Endothelial cell of umbilical vein (primary cell): Measurements from ENCODE around the gene GON7. TPM values are rescaled to one million over a fixed set of nuclear protein-coding genes. Genes with fewer than 3 reads are reported as not detected.

Experiments
- BruUV-seq: library from RNA; stranded (reverse); fragments of 400-500 nt; replicated peaks from 2 replicates; lab custom pipeline; 2021; lab: Mats Ljungman, UMichigan
- CTCF ChIA-PET: fragments of 300-600, 350-600 bp; sonication (Branson Sonifier 250); formaldehyde crosslinking; loops from one replicate; lab custom pipeline; 2021; ENCODE audit warnings: antibody characterized with exemption, inconsistent platforms; lab: Charles Lee
- POLR2A ChIA-PET: fragments of 300-600, 350-600 bp; sonication (Branson Sonifier 250); formaldehyde crosslinking; loops from one replicate; lab custom pipeline; 2021; ENCODE audit warnings: antibody characterized with exemption, inconsistent platforms; lab: Charles Lee
- DNase-seq: peaks from one replicate; pipeline ENCODE4 v3.0.0-alpha.2; 2011; ENCODE audit warnings: low read depth, low spot score
- FAIRE-seq: peaks from 2 replicates; lab custom pipeline; 2011; peaks lifted over from hg19 to GRCh38; lab: Jason Lieb, UNC
- H2AFZ ChIP-seq: 2 replicates; pipeline ENCODE4 v1.6.0; 2012; ENCODE audit warnings: low read depth, low read length, control low read depth, inconsistent platforms
- H3K27ac ChIP-seq: 2 replicates; pipeline ENCODE4 v1.5.1; 2011; ENCODE audit warnings: low read depth, mild to moderate bottlenecking, control low read depth, low read length, moderate library complexity; ENCODE audit not compliant: insufficient read depth
- H3K27me3 ChIP-seq, 2 experiments: 2 replicates each; pipeline versions ENCODE4 v1.6.0 to v1.6.1; 2011; ENCODE audit warnings: low read length in 2 of 2, mixed read lengths in 1 of 2; ENCODE audit not compliant: control insufficient read depth in 2 of 2, insufficient read depth in 2 of 2
- H3K36me3 ChIP-seq, 2 experiments: 2 replicates in 1 of 2; 3 replicates in 1 of 2; pipeline ENCODE4 v1.5.1; 2011; ENCODE audit warnings: low read length in 2 of 2, mild to moderate bottlenecking in 1 of 2, moderate library complexity in 1 of 2; ENCODE audit not compliant: control insufficient read depth in 2 of 2, insufficient read depth in 2 of 2; ENCODE audit errors: extremely low read depth in 1 of 2
- H3K4me1 ChIP-seq: 3 replicates; pipeline ENCODE4 v1.5.1; 2011; ENCODE audit warnings: mild to moderate bottlenecking, low read length; ENCODE audit not compliant: control insufficient read depth, insufficient read depth; ENCODE audit errors: extremely low read depth
- H3K4me2 ChIP-seq: 2 replicates; pipeline ENCODE4 v1.6.1; 2011; ENCODE audit warnings: low read length, control low read depth, mixed read lengths; ENCODE audit not compliant: insufficient read depth
- H3K4me3 ChIP-seq, 3 experiments: fragments of 200-600 bp in 1 of 3; sonication (generic), shearing (Covaris generic) in 1 of 3; replicated peaks in 1 of 3; 2 replicates each; pipeline ENCODE4 v1.5.1; 2011 to 2016; ENCODE audit warnings: control low read depth in 3 of 3, low read length in 3 of 3, mild to moderate bottlenecking in 2 of 3, inconsistent platforms in 1 of 3, low read depth in 1 of 3, moderate library complexity in 1 of 3; ENCODE audit not compliant: insufficient read depth in 1 of 3
- H3K79me2 ChIP-seq: 2 replicates; pipeline ENCODE4 v1.6.0; 2012; ENCODE audit warnings: low read length, inconsistent platforms; ENCODE audit not compliant: control insufficient read depth, insufficient read depth
- H3K9ac ChIP-seq: replicated peaks from 2 replicates; pipeline ENCODE3; 2011; ENCODE audit warnings: low read length, control low read depth; ENCODE audit not compliant: insufficient read depth; ENCODE audit errors: extremely low read depth
- H3K9me1 ChIP-seq: replicated peaks from 3 replicates; pipeline ENCODE4 v1.6.0; 2011; ENCODE audit warnings: mild to moderate bottlenecking, low read length; ENCODE audit not compliant: control insufficient read depth, insufficient read depth; ENCODE audit errors: extremely low read depth
- H3K9me3 ChIP-seq: replicated peaks from 2 replicates; pipeline ENCODE4 v1.5.1; 2012; ENCODE audit warnings: low read length, inconsistent platforms; ENCODE audit not compliant: control insufficient read depth, insufficient read depth
- H4K20me1 ChIP-seq: replicated peaks from 2 replicates; pipeline ENCODE3; 2011; ENCODE audit warnings: mild to moderate bottlenecking, low read length; ENCODE audit not compliant: control insufficient read depth, insufficient read depth; ENCODE audit errors: extremely low read depth
- CTCF ChIP-seq, 2 donors: IDR thresholded peaks; 1 replicate in 1 of 2; 2 replicates in 1 of 2; pipeline ENCODE4 v1.5.1; 2011; ENCODE audit warnings: low read length in 2 of 2, mild to moderate bottlenecking in 2 of 2, moderate library complexity in 2 of 2, control low read depth in 1 of 2, inconsistent platforms in 1 of 2, low read depth in 1 of 2; ENCODE audit not compliant: insufficient read depth in 1 of 2; ENCODE audit errors: extremely low read depth in 1 of 2
- FOS ChIP-seq: IDR thresholded peaks from 2 replicates; pipeline ENCODE4 v1.6.1; 2011; ENCODE audit warnings: mild to moderate bottlenecking, low read length, moderate library complexity, borderline replicate concordance; ENCODE audit not compliant: insufficient read depth
- GATA2 ChIP-seq: IDR thresholded peaks from 2 replicates; pipeline ENCODE4 v1.7.0; 2011; ENCODE audit warnings: low read depth, mild to moderate bottlenecking, moderate library complexity, mixed read lengths, low read length; ENCODE audit not compliant: insufficient read length, insufficient read depth
- JUN ChIP-seq: IDR thresholded peaks from 2 replicates; pipeline ENCODE4 v1.6.1; 2011; ENCODE audit warnings: borderline replicate concordance, low read depth; ENCODE audit not compliant: insufficient read length, insufficient read depth
- MAX ChIP-seq: IDR thresholded peaks from 2 replicates; pipeline ENCODE4 v1.6.1; 2011; ENCODE audit not compliant: insufficient read depth, insufficient read length
- POLR2AphosphoS5 ChIP-seq: IDR thresholded peaks from 2 replicates; pipeline ENCODE4 v1.6.1; 2012; ENCODE audit warnings: low read depth, mild to moderate bottlenecking, control low read depth, low read length, moderate library complexity; ENCODE audit not compliant: insufficient read depth
- dilution Hi-C: fragments of 300-500 bp; cut with MboI; formaldehyde crosslinking; loops from one replicate; pipeline ENCODE4 v1.15.0; 2019; ENCODE audit warnings: low sequenced_read_pairs; ENCODE audit not compliant: extremely low pct_ligation_motif_present
- intact Hi-C: fragments of 100-400 bp; cut with micrococcal nuclease; formaldehyde crosslinking; loops from one replicate; pipeline ENCODE4 v1.10.0; 2022
- polyA plus RNA-seq, 4 experiments: library from polyadenylated mRNA; depleted of rRNA in 3 of 4; stranded (reverse) in 3 of 4; unstranded in 1 of 4; fragments of >200 nt; gene quantifications; 2 replicates each; pipeline versions ENCODE4 v1.2.1 to v1.2.3, GENCODE V29; 2011 to 2012; ENCODE audit warnings: missing spikeins in 1 of 4
- total RNA-seq: library from RNA; stranded (reverse); gene quantifications from 2 replicates; pipeline ENCODE4 v1.2.3, GENCODE V29; 2021

Gene GON7
- total and polyA plus RNA-seq, 2 donors (not counting 3 experiments of a cell fraction or from before 2014, with no cell fraction given): 5.5 to 11.5 TPM

DNA sequence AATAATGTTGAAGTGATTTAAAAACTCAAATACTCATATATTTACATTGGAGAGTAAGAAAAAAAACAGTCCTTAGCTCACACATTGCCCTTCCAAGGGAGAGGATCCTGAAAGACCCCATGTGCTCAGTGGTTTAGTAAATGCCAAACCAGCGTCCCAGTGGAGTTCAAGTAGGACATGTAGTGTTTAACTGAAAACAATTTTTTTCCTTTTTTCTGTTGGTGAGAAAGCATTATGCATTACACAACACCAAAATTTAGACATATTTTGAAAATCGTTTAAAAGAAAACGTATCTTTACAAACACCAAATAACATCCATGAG, 33.8 kb upstream of the GON7 start:
- no peaks in the 10 kb centered on the region for H4K20me1 ChIP-seq
- H3K4me2 ChIP-seq: no peak overlapping the region
- TF ChIP-seq GATA2 (no peak), MAX (no peak), POLR2AphosphoS5 (no peak)
- no peak overlapping the region for H3K27ac ChIP-seq
- intact Hi-C loops: no loop called here
- no peak for DNase-seq
- no peaks in the 10 kb centered on the region for H3K4me1 ChIP-seq
- dilution Hi-C loops: no loop called here
- no peaks in the 10 kb centered on the region for H3K79me2 ChIP-seq
- no peaks in the 10 kb centered on the region for H3K27me3 ChIP-seq
- H2AFZ ChIP-seq: no peak overlapping the region
- no peaks in the 10 kb centered on the region for H3K9me1 ChIP-seq
- H3K9me3 ChIP-seq: no peaks in the 10 kb centered on the region
- no peak overlapping the region for H3K4me3 ChIP-seq
- CTCF ChIA-PET: no interaction called here
- no peak overlapping the region for H3K9ac ChIP-seq
- POLR2A ChIA-PET: no interaction called here
- peaks cover 8 to 23% of the 10 kb centered on the region in 2 experiments for H3K36me3 ChIP-seq
- no TSS peak for BruUV-seq
- FAIRE-seq: no peak

- Histone ChIP-seq H3K9me1 (no peaks in the 10 kb centered on the region), H3K9me3 (no peaks in the 10 kb centered on the region), H3K79me2 (no peaks in the 10 kb centered on the region), H3K4me3 (no peak overlapping the region), H3K36me3 (peaks cover 5 to 17% of the 10 kb centered on the region in 2 experiments), H2AFZ (no peak overlapping the region), H3K4me2 (no peak overlapping the region), H3K27me3 (no peaks in the 10 kb centered on the region), H3K4me1 (no peaks in the 10 kb centered on the region), H4K20me1 (no peaks in the 10 kb centered on the region), H3K27ac (no peak overlapping the region), H3K9ac (no peak overlapping the region)
- BruUV-seq: no TSS peak
- DNase-seq (no peak), FAIRE-seq (no peak)
- ChIA-PET CTCF (no interaction called here), POLR2A (no interaction called here)
- intact Hi-C loops: no loop called here
- TF ChIP-seq FOS (no peak), JUN (no peak), GATA2 (no peak), CTCF (IDR thresholded peaks at IDR 0.05; ENCODE audit: extremely low read depth in 1 of 2, insufficient read depth in 1 of 2, low read depth in 1 of 2, low read length in 2 of 2) (no peak)
- dilution Hi-C loops: no loop called here
These were observed 33.2 kb upstream of the GON7 start for GRCh38 chr14:93239869-93240677.
